Right lobe of liver (tissue), 6 donors: ENCODE results near the gene AKAP8. TPM values are rescaled to one million over a fixed set of nuclear protein-coding genes. Genes with fewer than 3 reads are reported as not detected.

Source experiments
- ATAC-seq, 4 donors: fragments of 200-7000 bp; cut with Tn5 transposase; one replicate each; pipeline ENCODE4 v1.9.1; 2020; ENCODE audit warnings: mild to moderate bottlenecking in 4 of 4, moderate library complexity in 4 of 4
- DNase-seq, 3 donors: peaks; one replicate each; pipeline ENCODE4 v3.0.0-alpha.2; 2020
- H3K27ac ChIP-seq, 3 donors: fragments of 200-600 bp; one replicate each; pipeline ENCODE4 v1.8.0; 2022
- H3K27me3 ChIP-seq, 2 donors: fragments of 200-600 bp; one replicate each; pipeline ENCODE4 v1.8.0; 2022
- H3K36me3 ChIP-seq, 4 donors: fragments of 200-600 bp; sonication (generic) in 1 of 4; one replicate each; pipeline versions ENCODE4 v1.5.1 to v1.8.0; 2017 to 2022; ENCODE audit warnings: control low read depth in 1 of 4
- H3K4me1 ChIP-seq, 4 donors: fragments of 200-600 bp; sonication (generic) in 1 of 4; one replicate each; pipeline versions ENCODE4 v1.5.1 to v1.8.0; 2017 to 2022; ENCODE audit warnings: control low read depth in 1 of 4
- H3K4me3 ChIP-seq, 3 donors: fragments of 200-600 bp; one replicate each; pipeline ENCODE4 v1.8.0; 2022
- H3K9me3 ChIP-seq, 4 donors: fragments of 200-600 bp; sonication (generic) in 1 of 4; one replicate each; pipeline versions ENCODE4 v1.5.1 to v1.8.0; 2017 to 2022; ENCODE audit warnings: control low read depth in 1 of 4
- CTCF ChIP-seq, 4 donors: fragments of 200-600 bp in 3 of 4; fragments of 450-650 bp in 1 of 4; IDR thresholded peaks; one replicate each; pipeline versions ENCODE4 v1.5.1 to v1.8.0; 2016 to 2022; ENCODE audit warnings: antibody characterized with exemption in 4 of 4, mild to moderate bottlenecking in 2 of 4
- POLR2A ChIP-seq: fragments of 450-650 bp; IDR thresholded peaks from one replicate; pipeline ENCODE4 v1.6.1; 2017; ENCODE audit warnings: antibody characterized with exemption, mild to moderate bottlenecking
- WGBS: methylation state at CpG from one replicate; pipeline ENCODE4 v1.1.6; 2018; ENCODE audit warnings: low coverage, low lambda C conversion rate; ENCODE audit not compliant: insufficient coverage; ENCODE audit errors: missing lambda C conversion rate; 5-methylcytosine and 5-hydroxymethylcytosine counted together
- intact Hi-C, 2 donors: fragments of 100-400 bp; cut with DNase I; formaldehyde crosslinking; loops; one replicate each; pipeline versions ENCODE4 v1.11.2 to v1.14.1; 2022
- total RNA-seq, 6 experiments: library from RNA; depleted of rRNA in 2 of 6; stranded (reverse); fragments of >200 nt in 2 of 6; fragmentation: NEBNext Ultra II Directional in 3 of 6; extraction: Animal tissue kit (Norgen Biotek cat#: 25700) in 3 of 6; gene quantifications; one replicate each; pipeline versions ENCODE4 v1.1.0 to v1.2.4, GENCODE V29; 2016 to 2023
- donor health status: DM: no; HTN: yes; CAD: no.
- donor health status: DM: no; HTN: no; CAD: no.
- donor health status: DM: no; HTN: no; CAD: no.
- donor health status: DM: no; HTN: yes; CAD: no.
- donor health status: DM: no; HTN: yes; CAD: no.

The AKAP8 gene
- total RNA-seq, 6 experiments from 2014 or later: 10.0 to 20.2 (median 13.3) TPM

- TF ChIP-seq CTCF (IDR thresholded peaks at IDR 0.05): no peak
- no peak for TF ChIP-seq POLR2A
- H3K4me1 ChIP-seq: peaks cover 0 to 36% (median 12%) of the 10 kb centered on the region in 4 donors
- no peak overlapping the region for H3K27ac ChIP-seq
- 100% methylated on average over 1 of the region's 7 CpGs for WGBS
- ATAC-seq (no peak), DNase-seq (no peak)
- H3K9me3 ChIP-seq: no peaks in the 10 kb centered on the region
- H3K36me3 ChIP-seq: peaks cover 12 to 61% (median 28%) of the 10 kb centered on the region in 4 donors
- no peaks in the 10 kb centered on the region for H3K27me3 ChIP-seq
- H3K4me3 ChIP-seq: no peak overlapping the region
- intact Hi-C loops: loop anchor here in 1 of 2 donors (10.0 kb wide), 1 partner anchor 106 kb away; no protein-coding TSS in a partner anchor
Measured at GRCh38 chr19:15371119-15371518, 8.5 kb downstream of the AKAP8 start.

- no peak for TF ChIP-seq CTCF (IDR thresholded peaks at IDR 0.05)
- DNase-seq: no peak
Measured at GRCh38 chr19:15369594-15369891, 10.0 kb downstream of the AKAP8 start.

GRCh38 chr19:15368798-15369593 lies 10.6 kb downstream of the AKAP8 start:
- H3K4me1 ChIP-seq: peaks cover 0 to 15% (median under 1%) of the 10 kb centered on the region in 4 donors
- no peak overlapping the region for H3K27ac ChIP-seq
- no peaks in the 10 kb centered on the region for H3K27me3 ChIP-seq
- ATAC-seq: no peak
- peaks cover 12 to 80% (median 34%) of the 10 kb centered on the region in 4 donors for H3K36me3 ChIP-seq
- intact Hi-C loops: no loop called here
- no peak for TF ChIP-seq POLR2A
- no peak for TF ChIP-seq CTCF (IDR thresholded peaks at IDR 0.05)
- no peaks in the 10 kb centered on the region for H3K9me3 ChIP-seq
- no peak overlapping the region for H3K4me3 ChIP-seq
- DNase-seq: no peak
- WGBS: 89% methylated on average over 10 of the region's 35 CpGs

More at GRCh38 chr19:15369594-15369891, 10.0 kb downstream of the AKAP8 start:
- Histone ChIP-seq H3K27ac (no peak overlapping the region), H3K4me3 (no peak overlapping the region), H3K4me1 (peaks cover 0 to 20% (median 3%) of the 10 kb centered on the region in 4 donors), H3K36me3 (peaks cover 12 to 74% (median 32%) of the 10 kb centered on the region in 4 donors), H3K9me3 (no peaks in the 10 kb centered on the region), H3K27me3 (no peaks in the 10 kb centered on the region)
- WGBS: no CpG with 5 or more reads among the region's 9 CpGs
- intact Hi-C loops: no loop called here
- no peak for ATAC-seq

- H3K9me3 ChIP-seq: no peaks in the 10 kb centered on the region
- H3K27me3 ChIP-seq: no peaks in the 10 kb centered on the region
- WGBS: 89% methylated on average over 14 of the region's 24 CpGs
- no peak overlapping the region for H3K4me3 ChIP-seq
- DNase-seq (no peak), ATAC-seq (peak in 1 of 4 donors; percentile 8)
- peaks cover 12 to 79% (median 34%) of the 10 kb centered on the region in 4 donors for H3K36me3 ChIP-seq
- TF ChIP-seq POLR2A: no peak
- no peak for TF ChIP-seq CTCF (IDR thresholded peaks at IDR 0.05)
- peaks cover 0 to 14% (median 0%) of the 10 kb centered on the region in 4 donors for H3K4me1 ChIP-seq
- peak overlapping the region in 1 of 3 donors; percentile 33 for H3K27ac ChIP-seq
- intact Hi-C loops: no loop called here
Measured at GRCh38 chr19:15368051-15368632, 11.4 kb downstream of the AKAP8 start.
